ENCODE measurements around the gene TGFBR3L.

TGFBR3L gene

GRCh38 chr19:7901337-7901736 lies 13.3 kb upstream of the TGFBR3L start:
- peak overlapping the region; percentile 88; the same call in 1 of the 2 replicates for H3K27ac ChIP-seq
- TF ChIP-seq ZFX (IDR thresholded peaks at IDR 0.05; ENCODE audit: borderline replicate concordance), result no peak
- no peak for TF ChIP-seq CTCF (IDR thresholded peaks at IDR 0.05)

- no peak for TF ChIP-seq CTCF (IDR thresholded peaks at IDR 0.05)
- no peak for TF ChIP-seq ZFX (IDR thresholded peaks at IDR 0.05; ENCODE audit: borderline replicate concordance)
- H3K27ac ChIP-seq, result peak overlapping the region; percentile 88
These were observed 11.8 kb upstream of the TGFBR3L start for GRCh38 chr19:7902796-7903243.

GRCh38 chr19:7903244-7904073 lies 11.2 kb upstream of the TGFBR3L start, which contains the start of gene MAP2K7:
Gene MAP2K7 (plus strand): TSS chr19:7903877. CDS start chr19:7903945, 68 bp downstream.
- no peak for TF ChIP-seq ZFX (IDR thresholded peaks at IDR 0.05; ENCODE audit: borderline replicate concordance)
- TF ChIP-seq CTCF (IDR thresholded peaks at IDR 0.05), result peak; percentile 93
- peak within 1 kb of the TSS; percentile 88 for H3K27ac ChIP-seq

- TF ChIP-seq CTCF (IDR thresholded peaks at IDR 0.05), result no peak
- no peak for TF ChIP-seq ZFX (IDR thresholded peaks at IDR 0.05; ENCODE audit: borderline replicate concordance)
- peak overlapping the region; percentile 88 for H3K27ac ChIP-seq
These were observed 10.3 kb upstream of the TGFBR3L start for GRCh38 chr19:7904074-7905020.

GRCh38 chr19:7905268-7905667 lies 9.4 kb upstream of the TGFBR3L start:
- peak overlapping the region; percentile 88 for H3K27ac ChIP-seq
- no peak for TF ChIP-seq CTCF (IDR thresholded peaks at IDR 0.05)
- TF ChIP-seq ZFX (IDR thresholded peaks at IDR 0.05; ENCODE audit: borderline replicate concordance), result no peak

GRCh38 chr19:7905859-7906258 lies 8.8 kb upstream of the TGFBR3L start:
- TF ChIP-seq ZFX (IDR thresholded peaks at IDR 0.05; ENCODE audit: borderline replicate concordance), result no peak
- TF ChIP-seq CTCF (IDR thresholded peaks at IDR 0.05), result no peak
- no peak overlapping the region for H3K27ac ChIP-seq

All from 22Rv1 (cell line).